LNCAP (cell line): ENCODE data around the gene GLYATL1.

Experiments
- TF ChIP-seq, protein P1 (sequence below): fragments of 450-650 bp; IDR thresholded peaks from 2 replicates; pipeline ENCODE4 v1.5.1; 2017; ENCODE audit warnings: mild to moderate bottlenecking

GLYATL1 gene

DNA sequence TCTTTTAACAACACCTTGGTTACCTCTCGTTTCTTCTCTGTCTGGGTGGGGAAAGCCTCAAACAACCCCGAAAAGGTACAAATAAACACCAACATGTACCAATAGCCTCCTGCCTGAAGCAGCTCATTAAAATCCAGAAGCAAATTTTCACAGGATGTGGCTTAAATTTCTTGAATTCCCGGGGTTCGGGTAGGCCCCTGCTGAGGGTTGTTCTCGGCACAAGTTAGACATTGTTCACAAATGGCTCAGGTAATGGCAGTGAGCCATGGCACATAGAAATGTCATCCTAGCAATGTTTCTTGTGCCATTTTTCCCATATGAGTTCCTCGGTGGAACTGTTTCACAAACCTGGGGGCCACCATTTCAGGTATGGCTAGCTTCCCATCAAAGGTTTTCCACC, 19.7 kb upstream of the GLYATL1 start:
- TF ChIP-seq, protein P1, sequence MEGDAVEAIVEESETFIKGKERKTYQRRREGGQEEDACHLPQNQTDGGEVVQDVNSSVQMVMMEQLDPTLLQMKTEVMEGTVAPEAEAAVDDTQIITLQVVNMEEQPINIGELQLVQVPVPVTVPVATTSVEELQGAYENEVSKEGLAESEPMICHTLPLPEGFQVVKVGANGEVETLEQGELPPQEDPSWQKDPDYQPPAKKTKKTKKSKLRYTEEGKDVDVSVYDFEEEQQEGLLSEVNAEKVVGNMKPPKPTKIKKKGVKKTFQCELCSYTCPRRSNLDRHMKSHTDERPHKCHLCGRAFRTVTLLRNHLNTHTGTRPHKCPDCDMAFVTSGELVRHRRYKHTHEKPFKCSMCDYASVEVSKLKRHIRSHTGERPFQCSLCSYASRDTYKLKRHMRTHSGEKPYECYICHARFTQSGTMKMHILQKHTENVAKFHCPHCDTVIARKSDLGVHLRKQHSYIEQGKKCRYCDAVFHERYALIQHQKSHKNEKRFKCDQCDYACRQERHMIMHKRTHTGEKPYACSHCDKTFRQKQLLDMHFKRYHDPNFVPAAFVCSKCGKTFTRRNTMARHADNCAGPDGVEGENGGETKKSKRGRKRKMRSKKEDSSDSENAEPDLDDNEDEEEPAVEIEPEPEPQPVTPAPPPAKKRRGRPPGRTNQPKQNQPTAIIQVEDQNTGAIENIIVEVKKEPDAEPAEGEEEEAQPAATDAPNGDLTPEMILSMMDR = no peak

DNA sequence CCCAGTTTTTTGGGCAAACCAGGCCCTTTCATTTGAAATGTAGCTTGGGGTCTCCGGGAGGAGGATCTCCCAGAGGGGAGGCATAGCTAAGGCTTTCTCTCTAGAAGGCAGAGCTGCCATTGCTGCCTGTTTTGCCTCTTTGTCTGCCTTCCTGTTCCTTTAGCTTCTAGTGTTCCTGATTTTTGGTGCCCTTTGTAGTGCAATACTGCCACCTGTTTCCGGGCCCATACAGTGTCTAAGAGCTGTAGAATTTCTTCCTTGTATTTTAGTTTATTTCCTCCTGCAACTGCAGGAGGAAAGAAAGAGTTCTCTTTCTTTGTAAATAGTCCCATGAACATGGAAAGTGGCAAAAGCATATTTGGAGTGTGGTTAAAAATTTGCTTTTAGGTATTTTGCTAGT, 19.3 kb upstream of the GLYATL1 start:
- TF ChIP-seq, protein P1 = peak; percentile 8; the same call in 1 of the 2 replicates

DNA sequence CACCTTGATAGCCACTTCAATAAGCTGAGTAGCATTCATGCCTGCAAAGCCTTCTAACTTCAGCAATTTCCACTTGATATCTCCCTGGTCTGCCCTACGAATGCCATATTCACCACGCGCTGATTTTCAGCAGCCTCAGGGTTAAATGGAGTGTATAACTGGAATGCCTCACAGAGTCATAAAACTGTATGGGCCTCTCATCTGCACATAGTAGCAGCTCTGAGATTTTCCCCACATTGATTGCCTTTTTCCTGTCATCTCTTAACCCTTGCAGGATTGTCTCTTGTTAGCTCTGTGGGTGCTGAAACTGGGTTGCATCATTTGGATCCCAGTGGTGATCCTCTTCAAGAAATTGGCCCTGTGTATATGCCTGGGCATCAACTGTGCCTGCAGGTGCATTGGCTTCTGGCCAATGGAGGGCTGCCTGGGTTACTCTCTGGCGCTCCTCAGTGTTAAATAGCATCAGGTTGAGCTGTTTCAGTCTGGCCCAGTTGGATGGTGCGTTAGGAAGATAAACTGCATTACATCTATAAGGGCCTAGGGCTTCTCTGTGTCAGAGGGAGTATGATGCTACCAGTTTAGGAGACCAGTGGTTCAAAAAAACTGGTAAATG, 17.4 kb upstream of the GLYATL1 start:
- TF ChIP-seq, protein P1 = no peak

DNA sequence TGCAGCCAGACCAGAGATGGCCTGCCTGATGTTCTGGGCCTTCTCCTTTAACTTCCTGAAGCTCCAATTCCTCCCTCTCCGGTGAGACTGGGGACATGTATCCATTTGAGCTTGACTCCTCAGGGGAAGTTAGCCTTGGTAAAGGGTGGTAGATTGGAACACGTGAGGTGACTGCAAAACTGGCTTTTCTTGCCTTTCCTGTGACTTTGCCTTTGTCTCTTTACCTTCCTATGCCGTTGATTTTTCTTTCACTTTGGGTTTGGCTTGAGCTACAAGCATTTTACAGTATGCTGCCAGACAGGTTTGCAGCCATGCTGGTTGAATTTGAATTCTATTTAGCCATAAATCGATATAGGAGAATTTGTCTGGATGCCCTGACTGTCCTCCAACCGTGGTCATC, 16.8 kb upstream of the GLYATL1 start:
- TF ChIP-seq, protein P1 = no peak

DNA sequence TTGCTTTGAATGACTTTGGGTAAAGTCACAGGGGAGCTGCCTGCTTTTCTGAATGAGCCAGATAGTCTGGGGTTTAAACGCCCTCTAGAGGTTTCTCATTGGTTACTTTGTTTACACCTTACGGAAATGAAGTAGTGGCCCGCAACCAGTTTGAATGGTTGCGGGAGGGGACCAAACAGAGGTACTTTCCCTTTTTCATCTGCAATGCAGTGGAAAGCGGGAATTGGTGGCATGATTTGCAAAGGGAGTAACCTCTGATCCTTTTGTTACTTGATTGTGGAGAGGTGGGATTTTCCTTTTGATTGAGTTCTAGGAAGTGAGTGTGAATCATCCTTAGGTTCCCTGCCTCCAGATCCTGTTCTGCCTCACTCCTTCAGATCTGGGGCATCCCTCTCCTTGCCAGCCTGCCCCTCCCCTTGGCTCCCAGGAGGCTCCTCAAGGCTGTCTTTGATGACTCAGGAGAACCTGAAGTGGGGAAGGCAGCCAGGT, 15.9 kb upstream of the GLYATL1 start:
- TF ChIP-seq, protein P1 = peak; percentile 52; the same call in 1 of the 2 replicates

DNA sequence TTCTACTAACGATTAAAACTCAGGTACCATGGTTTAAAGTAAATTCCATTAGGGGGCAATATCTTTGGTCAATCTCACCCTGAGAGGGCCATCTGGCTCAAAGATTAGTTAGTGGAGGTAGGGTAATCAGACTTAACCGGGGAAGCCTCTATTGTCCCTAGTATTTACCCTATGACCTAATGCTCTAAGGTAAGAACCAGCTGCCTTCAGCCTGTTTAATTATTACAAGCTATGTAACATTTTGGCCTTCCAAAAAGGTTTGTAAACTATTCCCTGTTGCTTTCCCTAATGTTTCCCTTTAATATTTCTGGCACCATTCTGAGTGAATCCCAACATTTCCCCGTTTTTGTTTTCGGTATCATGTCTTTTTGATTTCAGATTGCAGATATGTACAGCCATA, 15.1 kb upstream of the GLYATL1 start:
- TF ChIP-seq, protein P1 = no peak

DNA sequence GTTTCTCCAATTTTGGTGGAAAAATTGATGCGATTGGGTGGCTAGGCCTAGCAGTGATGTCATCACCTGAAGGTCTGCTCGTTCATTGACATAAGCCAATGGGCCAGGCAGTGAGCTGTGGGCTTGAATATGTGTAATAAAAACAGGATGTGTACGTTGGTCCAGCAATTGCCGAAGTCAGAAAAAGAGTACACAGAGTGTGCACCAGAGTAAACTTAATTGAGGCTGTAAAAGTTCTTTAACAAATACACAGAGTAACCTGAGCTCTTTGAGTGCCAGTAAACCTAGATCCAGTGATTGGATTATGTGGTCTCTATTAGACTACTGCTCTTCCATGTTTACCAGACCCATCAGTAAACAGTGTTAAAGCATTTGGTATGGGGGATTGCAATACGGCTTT, 13.0 kb upstream of the GLYATL1 start:
- TF ChIP-seq, protein P1 = no peak

DNA sequence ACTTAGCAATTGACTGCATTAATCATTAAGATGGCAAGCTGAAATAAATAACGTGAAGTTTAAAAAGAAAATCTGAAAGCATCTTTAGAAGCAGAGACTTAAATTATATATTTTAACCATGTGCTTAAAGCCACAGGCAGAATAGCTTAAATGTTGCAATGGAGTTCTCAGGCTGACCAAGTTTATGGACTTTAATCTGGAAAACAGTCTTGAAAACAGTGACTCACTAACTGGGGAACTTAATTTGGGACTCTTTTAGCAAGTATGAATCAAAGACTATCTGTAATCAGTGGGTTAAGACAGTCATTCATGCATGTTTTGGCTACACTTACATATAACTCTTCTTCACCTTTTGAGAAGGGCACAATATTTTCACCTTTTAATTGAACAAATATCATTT, 12.6 kb upstream of the GLYATL1 start:
- TF ChIP-seq, protein P1 = no peak
